Upper lobe of left lung (tissue), 6 donors: ENCODE measurements around the gene NXPH1. TPM values are rescaled to one million over a fixed set of nuclear protein-coding genes. Genes with fewer than 3 reads are reported as not detected.

Experiments used
- ATAC-seq, 2 donors: fragments of 200-7000 bp; cut with Tn5 transposase; one replicate each; pipeline ENCODE4 v1.9.1; 2022; ENCODE audit warnings: mild to moderate bottlenecking in 2 of 2, moderate library complexity in 2 of 2; ENCODE audit not compliant: low FRiP score in 2 of 2
- DNase-seq, 2 donors: peaks; one replicate each; pipeline ENCODE4 v3.0.0-alpha.2; 2019 to 2020
- H3K27ac ChIP-seq, 4 donors: fragments of 200-600 bp; sonication (generic); one replicate each; pipeline ENCODE4 v1.5.1; 2016 to 2019
- H3K27me3 ChIP-seq, 4 donors: fragments of 200-600 bp; sonication (generic); one replicate each; pipeline ENCODE4 v1.5.1; 2017 to 2019
- H3K36me3 ChIP-seq, 4 donors: fragments of 200-600 bp; sonication (generic); one replicate each; pipeline ENCODE4 v1.5.1; 2016 to 2019
- H3K4me1 ChIP-seq, 4 donors: fragments of 200-600 bp; sonication (generic); one replicate each; pipeline ENCODE4 v1.5.1; 2018 to 2019
- H3K4me3 ChIP-seq, 4 donors: fragments of 200-600 bp; sonication (generic); one replicate each; pipeline ENCODE4 v1.5.1; 2017 to 2019; ENCODE audit warnings: mild to moderate bottlenecking in 2 of 4, moderate library complexity in 1 of 4
- H3K9me3 ChIP-seq, 4 donors: fragments of 200-600 bp; sonication (generic); one replicate each; pipeline ENCODE4 v1.5.1; 2018 to 2019
- EP300 ChIP-seq, 4 donors: sonication (generic); formaldehyde crosslinking; IDR thresholded peaks; one replicate each; pipeline ENCODE4 v1.5.1; 2017; ENCODE audit warnings: antibody characterized with exemption in 4 of 4, control low read depth in 2 of 4
- POLR2A ChIP-seq, 4 donors: fragments of 450-650 bp; IDR thresholded peaks; one replicate each; pipeline ENCODE4 v1.5.1; 2016 to 2017; ENCODE audit warnings: antibody characterized with exemption in 4 of 4, mild to moderate bottlenecking in 2 of 4
- POLR2AphosphoS5 ChIP-seq, 2 donors: sonication (generic); formaldehyde crosslinking; IDR thresholded peaks; one replicate each; pipeline ENCODE4 v1.5.1; 2017; ENCODE audit warnings: antibody characterized with exemption in 2 of 2
- WGBS, 2 donors: methylation state at CpG; one replicate each; pipeline ENCODE4 v1.1.5; 2017 to 2018; 5-methylcytosine and 5-hydroxymethylcytosine counted together
- total RNA-seq, 6 donors: library from RNA; depleted of rRNA in 4 of 6; stranded (reverse); fragments of >200 nt in 4 of 6; gene quantifications; one replicate each; pipeline versions ENCODE4 v1.1.0 to v1.2.1, GENCODE V29; 2016 to 2021
- TF ChIP-seq, protein P1 (sequence below), 6 experiments: fragments of 450-650 bp in 4 of 6; fragments of 200-600 bp in 2 of 6; sonication (generic) in 2 of 6; IDR thresholded peaks; one replicate each; pipeline ENCODE4 v1.5.1; 2016 to 2019; ENCODE audit warnings: antibody characterized with exemption in 6 of 6
- donor health status: DM: no; HTN: no; CAD: no; lungs with moderate emphysema.
- donor health status: DM: no; HTN: yes; CAD: no; lungs with severe emphysema.

Gene NXPH1
- total RNA-seq, 6 donors from 2014 or later, result not detected

DNA sequence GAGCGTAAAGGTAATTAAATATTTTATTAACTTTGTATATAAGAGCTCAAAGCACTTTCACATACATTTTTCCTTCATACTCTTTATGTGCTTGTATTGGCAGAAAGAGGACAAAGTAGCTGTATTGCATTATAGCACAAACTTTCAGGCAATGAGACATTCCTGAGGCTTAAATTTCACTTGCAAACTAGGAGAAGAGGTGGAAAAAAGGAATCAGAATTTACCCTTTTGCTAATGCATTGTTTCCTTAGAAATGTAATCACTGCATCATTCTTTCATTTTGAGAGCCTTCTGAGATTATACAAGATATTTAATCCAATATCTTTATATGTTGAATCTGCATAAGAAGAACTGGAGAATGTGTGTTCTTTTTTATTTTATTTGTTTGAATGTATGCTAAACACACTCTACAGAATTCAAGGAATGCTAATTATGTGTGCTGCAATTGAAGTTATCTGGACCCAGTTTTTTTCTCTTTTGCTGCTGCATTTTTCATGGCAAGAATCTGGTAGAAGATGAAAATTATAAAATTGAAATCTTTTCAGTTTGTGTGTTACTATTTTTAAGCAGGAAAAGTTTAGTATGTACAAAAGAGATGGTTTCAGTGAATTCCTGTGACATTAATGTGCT lies 185.1 kb downstream of the NXPH1 start:
- ATAC-seq (no peak), DNase-seq (no peak)
- Histone ChIP-seq H3K36me3 (no peaks in the 10 kb centered on the region), H3K9me3 (no peaks in the 10 kb centered on the region), H3K27me3 (no peaks in the 10 kb centered on the region), H3K27ac (no peak overlapping the region), H3K4me3 (no peak overlapping the region), H3K4me1 (no peaks in the 10 kb centered on the region)
- 70 to 81% methylated on average over 1 of the region's 1 CpG for WGBS, 2 donors
- TF ChIP-seq POLR2A (IDR thresholded peaks at IDR 0.05) (no peak), POLR2AphosphoS5 (IDR thresholded peaks at IDR 0.05) (no peak), EP300 (IDR thresholded peaks at IDR 0.05) (no peak)
- TF ChIP-seq, protein P1, sequence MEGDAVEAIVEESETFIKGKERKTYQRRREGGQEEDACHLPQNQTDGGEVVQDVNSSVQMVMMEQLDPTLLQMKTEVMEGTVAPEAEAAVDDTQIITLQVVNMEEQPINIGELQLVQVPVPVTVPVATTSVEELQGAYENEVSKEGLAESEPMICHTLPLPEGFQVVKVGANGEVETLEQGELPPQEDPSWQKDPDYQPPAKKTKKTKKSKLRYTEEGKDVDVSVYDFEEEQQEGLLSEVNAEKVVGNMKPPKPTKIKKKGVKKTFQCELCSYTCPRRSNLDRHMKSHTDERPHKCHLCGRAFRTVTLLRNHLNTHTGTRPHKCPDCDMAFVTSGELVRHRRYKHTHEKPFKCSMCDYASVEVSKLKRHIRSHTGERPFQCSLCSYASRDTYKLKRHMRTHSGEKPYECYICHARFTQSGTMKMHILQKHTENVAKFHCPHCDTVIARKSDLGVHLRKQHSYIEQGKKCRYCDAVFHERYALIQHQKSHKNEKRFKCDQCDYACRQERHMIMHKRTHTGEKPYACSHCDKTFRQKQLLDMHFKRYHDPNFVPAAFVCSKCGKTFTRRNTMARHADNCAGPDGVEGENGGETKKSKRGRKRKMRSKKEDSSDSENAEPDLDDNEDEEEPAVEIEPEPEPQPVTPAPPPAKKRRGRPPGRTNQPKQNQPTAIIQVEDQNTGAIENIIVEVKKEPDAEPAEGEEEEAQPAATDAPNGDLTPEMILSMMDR (IDR thresholded peaks at IDR 0.05), result no peak

DNA sequence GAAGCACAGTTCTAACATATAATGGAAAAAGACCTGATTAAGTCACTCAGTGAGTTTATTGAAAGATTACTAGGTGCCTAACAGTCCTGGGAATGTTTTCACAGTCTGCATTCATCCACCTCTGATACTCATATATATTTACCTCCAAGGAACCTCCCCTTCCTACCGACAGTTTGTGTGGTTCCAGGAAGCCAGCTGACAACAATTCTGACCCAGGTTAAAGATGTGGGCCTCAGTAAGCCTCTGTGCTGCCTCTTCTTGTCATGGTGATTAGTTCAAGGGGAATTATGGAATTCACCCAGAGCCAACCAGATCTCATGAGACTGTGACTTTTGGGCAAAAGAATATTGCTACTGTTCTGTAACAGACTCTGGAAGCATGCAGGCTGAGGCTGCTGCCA lies 186.8 kb downstream of the NXPH1 start:
- H3K4me1 ChIP-seq, result no peaks in the 10 kb centered on the region
- no peaks in the 10 kb centered on the region for H3K9me3 ChIP-seq
- ATAC-seq (no peak), DNase-seq (no peak)
- no peak overlapping the region for H3K27ac ChIP-seq
- WGBS, 2 donors, result 39 to 44% methylated on average over 1 of the region's 1 CpG
- H3K27me3 ChIP-seq, result no peaks in the 10 kb centered on the region
- no peaks in the 10 kb centered on the region for H3K36me3 ChIP-seq
- no peak overlapping the region for H3K4me3 ChIP-seq
- TF ChIP-seq EP300 (IDR thresholded peaks at IDR 0.05) (no peak), POLR2AphosphoS5 (IDR thresholded peaks at IDR 0.05) (no peak), POLR2A (IDR thresholded peaks at IDR 0.05) (no peak)
- TF ChIP-seq, protein P1 (IDR thresholded peaks at IDR 0.05), result no peak

DNA sequence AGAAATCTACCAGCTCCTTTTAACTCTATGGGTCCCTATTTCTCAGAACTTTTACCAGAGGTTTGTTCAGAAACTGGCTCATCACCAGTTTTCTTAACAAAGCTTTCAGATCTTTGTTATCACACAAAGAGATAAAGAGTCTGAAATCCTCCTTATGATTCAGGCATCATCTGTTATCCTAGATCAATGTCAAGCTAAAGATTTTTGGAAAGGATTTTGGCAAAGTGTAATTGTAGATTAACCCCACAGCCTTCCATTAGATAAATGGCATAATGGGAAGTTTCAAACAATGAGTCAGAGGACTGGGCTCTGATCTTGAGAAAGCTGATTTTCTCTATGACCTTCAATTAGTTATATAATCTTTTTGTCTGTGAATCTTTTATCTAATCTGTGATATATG lies 192.2 kb downstream of the NXPH1 start:
- Histone ChIP-seq H3K4me3 (no peak overlapping the region), H3K4me1 (no peaks in the 10 kb centered on the region), H3K27ac (no peak overlapping the region), H3K27me3 (no peaks in the 10 kb centered on the region), H3K36me3 (no peaks in the 10 kb centered on the region), H3K9me3 (no peaks in the 10 kb centered on the region)
- DNase-seq (no peak), ATAC-seq (no peak)
- no peak for TF ChIP-seq POLR2A (IDR thresholded peaks at IDR 0.05)
- TF ChIP-seq, protein P1 (IDR thresholded peaks at IDR 0.05), result no peak
- no peak for TF ChIP-seq EP300 (IDR thresholded peaks at IDR 0.05)
- no peak for TF ChIP-seq POLR2AphosphoS5 (IDR thresholded peaks at IDR 0.05)

DNA sequence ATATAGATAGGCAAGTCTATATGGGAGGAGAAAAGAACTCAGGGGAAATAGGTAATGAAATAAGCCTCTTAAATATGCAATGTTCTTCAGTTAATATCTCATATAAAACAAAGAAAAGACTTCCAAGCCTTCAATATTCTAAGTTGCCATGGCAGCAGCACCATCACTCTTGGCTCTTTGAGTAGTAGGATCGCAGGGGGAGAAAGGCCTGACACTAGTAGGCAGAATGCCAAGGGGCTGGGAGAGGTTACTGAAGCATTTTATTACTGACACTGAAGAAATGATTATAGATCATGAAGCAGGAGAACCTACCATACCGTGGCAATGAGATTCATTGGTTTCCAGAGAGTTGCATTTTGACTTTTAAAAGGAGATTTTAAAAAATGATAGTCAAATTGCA lies 193.9 kb downstream of the NXPH1 start:
- TF ChIP-seq, protein P1 (IDR thresholded peaks at IDR 0.05), result no peak
- TF ChIP-seq POLR2A (IDR thresholded peaks at IDR 0.05), result no peak
- ATAC-seq (no peak), DNase-seq (no peak)
- H3K4me3 ChIP-seq, result no peak overlapping the region
- no peaks in the 10 kb centered on the region for H3K4me1 ChIP-seq
- H3K9me3 ChIP-seq, result no peaks in the 10 kb centered on the region
- no peak overlapping the region for H3K27ac ChIP-seq
- no peaks in the 10 kb centered on the region for H3K36me3 ChIP-seq
- no peaks in the 10 kb centered on the region for H3K27me3 ChIP-seq
- 49 to 53% methylated on average over 2 of the region's 2 CpGs for WGBS, 2 donors

DNA sequence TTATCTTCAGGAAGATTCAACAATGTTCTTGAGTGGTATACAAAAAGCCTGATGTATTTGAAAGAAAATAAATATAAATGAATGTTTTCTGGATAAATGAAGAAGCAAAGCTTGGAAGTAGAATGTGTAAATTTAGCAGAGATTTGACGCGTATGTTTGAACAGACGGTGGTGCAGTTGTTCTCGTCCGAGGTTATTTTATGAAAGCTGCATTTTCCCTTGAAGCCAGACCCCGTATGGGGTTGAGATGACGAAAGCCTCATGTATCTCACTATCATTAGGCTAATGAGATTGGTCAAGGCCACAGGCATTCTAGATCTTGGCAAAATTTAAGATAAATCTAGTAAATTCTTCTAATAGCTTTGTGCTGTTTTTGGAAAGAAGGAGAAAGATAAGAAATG lies 195.2 kb downstream of the NXPH1 start:
- no peak for ATAC-seq
- DNase-seq, result no peak
- H3K4me3 ChIP-seq, result no peak overlapping the region
- H3K9me3 ChIP-seq, result no peaks in the 10 kb centered on the region
- no peak for TF ChIP-seq POLR2AphosphoS5 (IDR thresholded peaks at IDR 0.05)
- no peak for TF ChIP-seq POLR2A (IDR thresholded peaks at IDR 0.05)
- TF ChIP-seq EP300 (IDR thresholded peaks at IDR 0.05), result no peak
- TF ChIP-seq, protein P1 (IDR thresholded peaks at IDR 0.05), result no peak
- 78 to 88% methylated on average over 7 of the region's 7 CpGs for WGBS, 2 donors
- H3K36me3 ChIP-seq, result no peaks in the 10 kb centered on the region
- no peak overlapping the region for H3K27ac ChIP-seq
- H3K27me3 ChIP-seq, result no peaks in the 10 kb centered on the region
- no peaks in the 10 kb centered on the region for H3K4me1 ChIP-seq
